Measurements from ENCODE around the gene ZNF444. TPM values are rescaled to one million over a fixed set of nuclear protein-coding genes. Genes with fewer than 3 reads are reported as not detected.

The ZNF444 gene
- total RNA-seq, 1 donor from 2014 or later = 94.9 TPM

DNA sequence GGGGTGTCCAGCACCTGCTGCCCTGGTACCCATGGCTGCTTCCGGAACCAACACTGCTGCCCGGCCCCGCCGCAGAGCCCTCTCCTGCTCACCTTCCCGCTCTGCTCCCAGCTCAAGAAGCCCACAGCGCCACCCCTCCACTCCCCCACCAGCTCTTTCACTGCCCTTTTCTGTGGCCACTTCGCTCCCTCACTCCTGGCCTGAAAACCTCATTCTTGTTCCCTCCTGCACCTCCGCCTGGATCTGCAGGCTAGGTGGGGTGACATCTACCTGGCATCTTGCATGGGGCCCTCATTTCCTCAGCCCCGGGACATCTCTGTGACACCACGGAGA lies 26.3 kb upstream of the ZNF444 start:
- peaks cover 2 to 5% of the 10 kb centered on the region in 2 donors for H3K36me3 ChIP-seq
- no peaks in the 10 kb centered on the region for H3K27me3 ChIP-seq
- no peak overlapping the region for H3K27ac ChIP-seq
- H3K9me3 ChIP-seq = no peaks in the 10 kb centered on the region
- intact Hi-C loops (cut with DNase I) = no loop called here
- TF ChIP-seq CTCF (IDR thresholded peaks at IDR 0.05) = no peak
- DNase-seq (ENCODE audit: low spot score in 2 of 2) = no peak
- peaks cover 8 to 31% of the 10 kb centered on the region in 2 donors for H3K4me1 ChIP-seq
- H3K4me3 ChIP-seq = no peak overlapping the region

DNA sequence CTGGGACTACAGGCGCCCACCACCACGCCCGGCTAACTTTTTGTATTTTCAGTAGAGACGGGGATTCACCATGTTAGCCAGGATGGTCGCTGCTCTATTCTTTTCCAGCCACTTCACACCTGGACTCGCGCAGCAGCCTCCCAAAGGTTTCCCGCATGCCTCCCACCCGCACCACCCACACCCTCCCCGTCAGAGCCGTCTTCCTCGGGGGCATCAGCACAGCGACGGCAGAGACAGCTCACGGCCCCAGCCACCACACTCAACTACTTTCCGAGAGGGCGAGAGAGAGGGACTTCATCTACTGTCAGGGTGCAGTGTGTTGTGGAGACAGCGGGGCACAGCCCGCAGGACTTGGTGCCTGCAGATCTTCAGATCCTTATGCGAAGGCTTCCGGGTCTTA lies 25.6 kb upstream of the ZNF444 start:
- Histone ChIP-seq H3K4me1 (peaks cover 13 to 32% of the 10 kb centered on the region in 2 donors), H3K9me3 (no peaks in the 10 kb centered on the region), H3K27me3 (no peaks in the 10 kb centered on the region), H3K36me3 (peaks cover 2 to 5% of the 10 kb centered on the region in 2 donors), H3K4me3 (no peak overlapping the region), H3K27ac (no peak overlapping the region)
- intact Hi-C loops (cut with DNase I) = no loop called here
- no peak for TF ChIP-seq CTCF (IDR thresholded peaks at IDR 0.05)
- DNase-seq (ENCODE audit: low spot score in 2 of 2) = no peak

GRCh38 chr19:56116606-56117005 lies 24.5 kb upstream of the ZNF444 start:
- no peak overlapping the region for H3K4me3 ChIP-seq
- H3K4me1 ChIP-seq = peaks cover 13 to 22% of the 10 kb centered on the region in 2 donors
- H3K36me3 ChIP-seq = peaks cover 0 to 5% of the 10 kb centered on the region in 2 donors
- no peak for TF ChIP-seq CTCF (IDR thresholded peaks at IDR 0.05)
- no peaks in the 10 kb centered on the region for H3K9me3 ChIP-seq
- no peaks in the 10 kb centered on the region for H3K27me3 ChIP-seq
- no peak overlapping the region for H3K27ac ChIP-seq
- no peak for DNase-seq (ENCODE audit: low spot score in 2 of 2)
- intact Hi-C loops (cut with DNase I) = no loop called here

DNA sequence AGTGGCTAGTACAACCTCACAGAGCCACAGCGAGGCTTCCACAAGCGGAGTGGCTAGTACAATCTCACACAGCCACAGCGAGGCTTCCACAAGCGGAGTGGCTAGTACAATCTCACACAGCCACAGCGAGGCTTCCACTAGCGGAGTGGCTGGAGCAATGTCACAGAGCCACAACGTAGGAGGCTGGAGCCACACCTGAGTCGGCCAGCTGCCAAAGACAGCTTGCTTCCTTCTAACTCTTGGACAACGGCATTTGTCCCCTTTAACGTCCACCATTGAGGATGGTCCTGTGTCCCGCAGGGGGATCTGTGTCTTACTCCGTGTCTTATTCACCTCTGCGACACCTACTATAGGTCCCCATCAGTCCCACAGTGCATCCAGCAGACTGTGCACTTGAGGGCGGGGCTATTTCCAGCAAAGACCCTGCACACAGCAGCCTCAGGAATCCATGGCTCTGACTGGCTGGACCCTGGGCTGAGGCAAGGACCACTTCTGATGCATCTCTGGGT lies 23.7 kb upstream of the ZNF444 start:
- no peak for DNase-seq (ENCODE audit: low spot score in 2 of 2)
- intact Hi-C loops (cut with DNase I) = no loop called here
- no peaks in the 10 kb centered on the region for H3K27me3 ChIP-seq
- no peak overlapping the region for H3K4me3 ChIP-seq
- H3K9me3 ChIP-seq = no peaks in the 10 kb centered on the region
- no peak for TF ChIP-seq CTCF (IDR thresholded peaks at IDR 0.05)
- peaks cover 13 to 23% of the 10 kb centered on the region in 2 donors for H3K4me1 ChIP-seq
- no peak overlapping the region for H3K27ac ChIP-seq
- peaks cover 0 to 5% of the 10 kb centered on the region in 2 donors for H3K36me3 ChIP-seq

- no peak for TF ChIP-seq CTCF (IDR thresholded peaks at IDR 0.05)
- peaks cover 13 to 23% of the 10 kb centered on the region in 2 donors for H3K4me1 ChIP-seq
- H3K4me3 ChIP-seq = no peak overlapping the region
Observed at GRCh38 chr19:56117889-56118288, 23.2 kb upstream of the ZNF444 start.

More at GRCh38 chr19:56117889-56118288, 23.2 kb upstream of the ZNF444 start:
- intact Hi-C loops (cut with DNase I) = no loop called here
- Histone ChIP-seq H3K27me3 (no peaks in the 10 kb centered on the region), H3K27ac (no peak overlapping the region), H3K36me3 (peaks cover 0 to 5% of the 10 kb centered on the region in 2 donors), H3K9me3 (no peaks in the 10 kb centered on the region)
- DNase-seq (ENCODE audit: low spot score in 2 of 2) = no peak

All from ascending aorta (tissue), 2 donors.